IMR-90 (cell line): ENCODE measurements around the gene IFFO2. TPM values are rescaled to one million over a fixed set of nuclear protein-coding genes. Genes with fewer than 3 reads are reported as not detected.

ENCODE experiments used
- ATAC-seq: fragments of 200-7000 bp; cut with Tn5 transposase; 2 replicates; pipeline ENCODE4 v1.9.1; 2020; ENCODE audit warnings: low read depth, mild to moderate bottlenecking, moderate library complexity
- BruUV-seq: library from RNA; stranded (reverse); fragments of 400-500 nt; replicated peaks from 2 replicates; lab custom pipeline; 2021; lab: Mats Ljungman, UMichigan
- CTCF ChIA-PET: fragments of 300-600 bp; formaldehyde crosslinking; extraction: SDS; loops from one replicate; lab custom pipeline; 2021; ENCODE audit warnings: antibody characterized with exemption; lab: Yijun Ruan, JAX
- POLR2A ChIA-PET: fragments of 300-600 bp; sonication (Branson Sonifier 250); formaldehyde crosslinking; loops from one replicate; lab custom pipeline; 2022; ENCODE audit warnings: antibody characterized with exemption; ENCODE audit not compliant: unreplicated experiment; lab: Charles Lee
- DNase-seq: peaks from one replicate; pipeline ENCODE4 v3.0.0; 2013
- H2AFZ ChIP-seq: replicated peaks from 2 replicates; pipeline ENCODE3; 2013; ENCODE audit warnings: low read length, mild to moderate bottlenecking; ENCODE audit not compliant: poor library complexity
- H2AK5ac ChIP-seq: 2 replicates; pipeline ENCODE4 v1.6.1; 2013; ENCODE audit warnings: low read depth, low read length, inconsistent platforms
- H2AK9ac ChIP-seq: replicated peaks from 2 replicates; pipeline ENCODE3; 2013; ENCODE audit warnings: mild to moderate bottlenecking, low read depth, low read length, moderate library complexity; ENCODE audit not compliant: poor library complexity
- H2BK120ac ChIP-seq: 2 replicates; pipeline ENCODE4 v1.6.1; 2013; ENCODE audit warnings: low read depth, low read length, inconsistent platforms
- H2BK15ac ChIP-seq: 3 replicates; pipeline ENCODE4 v1.6.1; 2013; ENCODE audit warnings: low read depth, low read length, inconsistent platforms
- H2BK20ac ChIP-seq: 2 replicates; pipeline ENCODE4 v1.6.1; 2013; ENCODE audit warnings: low read depth, mild to moderate bottlenecking, inconsistent platforms, low read length, moderate library complexity
- H2BK5ac ChIP-seq: 2 replicates; pipeline ENCODE4 v1.6.1; 2013; ENCODE audit warnings: mild to moderate bottlenecking, low read depth, low read length, inconsistent platforms; ENCODE audit not compliant: poor library complexity, severe bottlenecking
- H3K14ac ChIP-seq: replicated peaks from 2 replicates; pipeline ENCODE4 v1.6.1; 2013; ENCODE audit warnings: low read depth, low read length, inconsistent platforms
- H3K18ac ChIP-seq: 2 replicates; pipeline ENCODE4 v1.6.1; 2013; ENCODE audit warnings: low read depth, low read length, control low read depth
- H3K23ac ChIP-seq: 2 replicates; pipeline ENCODE4 v1.6.1; 2013; ENCODE audit warnings: low read depth, low read length, inconsistent platforms
- H3K27ac ChIP-seq: 2 replicates; pipeline ENCODE4 v1.5.1; 2013; ENCODE audit warnings: mild to moderate bottlenecking, control low read depth, low read length; ENCODE audit not compliant: insufficient read depth
- H3K27me3 ChIP-seq: 2 replicates; pipeline ENCODE4 v1.6.1; 2013; ENCODE audit warnings: low read length; ENCODE audit not compliant: control insufficient read depth, insufficient read depth
- H3K36me3 ChIP-seq: 2 replicates; pipeline ENCODE4 v1.6.1; 2013; ENCODE audit warnings: low read length, mixed read lengths; ENCODE audit not compliant: control insufficient read depth, insufficient read depth
- H3K4ac ChIP-seq: 2 replicates; pipeline ENCODE4 v1.6.1; 2013; ENCODE audit warnings: low read depth, low read length, inconsistent platforms
- H3K4me1 ChIP-seq: 2 replicates; pipeline ENCODE4 v1.6.1; 2013; ENCODE audit warnings: low read length, mixed read lengths; ENCODE audit not compliant: control insufficient read depth, insufficient read depth
- H3K4me2 ChIP-seq: 2 replicates; pipeline ENCODE4 v1.6.1; 2013; ENCODE audit warnings: low read depth, mild to moderate bottlenecking, control low read depth, low read length, moderate library complexity
- H3K4me3 ChIP-seq: 2 replicates; pipeline ENCODE4 v1.5.1; 2013; ENCODE audit warnings: low read depth, mild to moderate bottlenecking, control low read depth, low read length, moderate library complexity; ENCODE audit not compliant: insufficient read depth
- H3K56ac ChIP-seq: 2 replicates; pipeline ENCODE4 v1.6.1; 2013; ENCODE audit warnings: low read length, inconsistent platforms; ENCODE audit not compliant: insufficient read depth; ENCODE audit errors: extremely low read depth
- H3K79me1 ChIP-seq, 2 experiments: 2 replicates each; pipeline ENCODE4 v1.6.1; 2013; ENCODE audit warnings: low read length in 2 of 2, inconsistent platforms in 1 of 2, low read depth in 1 of 2
- H3K9ac ChIP-seq: 2 replicates; pipeline ENCODE4 v1.6.1; 2013; ENCODE audit warnings: low read depth, low read length, control low read depth
- H3K9me1 ChIP-seq: 2 replicates; pipeline ENCODE4 v1.6.1; 2013; ENCODE audit warnings: low read length, inconsistent platforms; ENCODE audit not compliant: insufficient read depth
- H3K9me3 ChIP-seq: 2 replicates; pipeline ENCODE4 v1.6.1; 2013; ENCODE audit warnings: low read length; ENCODE audit not compliant: control insufficient read depth, insufficient read depth
- H4K20me1 ChIP-seq: 2 replicates; pipeline ENCODE4 v1.6.1; 2013; ENCODE audit warnings: low read length, inconsistent platforms; ENCODE audit not compliant: insufficient read depth
- H4K5ac ChIP-seq: 2 replicates; pipeline ENCODE4 v1.6.1; 2013; ENCODE audit warnings: mild to moderate bottlenecking, low read depth, low read length, control low read depth
- H4K8ac ChIP-seq, 2 experiments: 2 replicates each; pipeline ENCODE4 v1.6.1; 2013; ENCODE audit warnings: low read depth in 2 of 2, low read length in 2 of 2, control low read depth in 1 of 2, inconsistent platforms in 1 of 2
- H4K91ac ChIP-seq: 2 replicates; pipeline ENCODE4 v1.6.1; 2013; ENCODE audit warnings: low read depth, low read length, inconsistent platforms; ENCODE audit not compliant: insufficient read depth
- MAFK ChIP-seq: IDR thresholded peaks from 2 replicates; pipeline ENCODE4 v1.6.1; 2012; ENCODE audit warnings: low read depth, low read length, improper control_type of control experiment
- SMC3 ChIP-seq: fragments of 150-350 bp; IDR thresholded peaks from 2 replicates; pipeline ENCODE4 v1.6.1; 2016; ENCODE audit warnings: low read depth, mild to moderate bottlenecking, antibody characterized with exemption, low read length, moderate library complexity
- WGBS, 2 experiments: methylation state at CpG; one replicate each; pipeline versions ENCODE4 v1.1.5 to v1.1.7; 2013; ENCODE audit warnings: missing lambda C conversion rate in 2 of 2; ENCODE audit not compliant: insufficient read length in 1 of 2; ENCODE audit errors: extremely low coverage in 2 of 2; 5-methylcytosine and 5-hydroxymethylcytosine counted together
- dilution Hi-C: fragments of 300-500 bp; cut with HindIII; formaldehyde crosslinking; loops from one replicate; pipeline ENCODE4 v1.14.3; 2018; ENCODE audit warnings: low sequenced_read_pairs; ENCODE audit not compliant: unreplicated experiment
- in situ Hi-C: fragments of 300-500 bp; cut with MboI; formaldehyde crosslinking; loops from 3 replicates; pipeline ENCODE4 v1.14.3; 2019; ENCODE audit warnings: low sequenced_read_pairs, inconsistent platforms, mixed read lengths
- intact Hi-C: fragments of 100-400 bp; cut with micrococcal nuclease; formaldehyde crosslinking; loops from 2 replicates; pipeline ENCODE4 v1.10.0; 2022
- polyA plus RNA-seq, 3 experiments: library from polyadenylated mRNA; depleted of rRNA; stranded (reverse); fragments of >200 nt; gene quantifications; 2 replicates each; pipeline ENCODE4 v1.2.3, GENCODE V29; 2012; ENCODE audit warnings: low replicate concordance in 1 of 3
- total RNA-seq: library from RNA; depleted of rRNA; stranded (reverse); fragments of >200 nt; gene quantifications from 2 replicates; pipeline ENCODE4 v1.2.3, GENCODE V29; 2012
- TF ChIP-seq, protein P1 (sequence below): conservative IDR thresholded peaks from 2 replicates; pipeline ENCODE4 v1.5.1; 2012; ENCODE audit warnings: mild to moderate bottlenecking, low read depth, low read length, improper control_type of control experiment
- TF ChIP-seq, protein P2 (sequence below): fragments of 150-350 bp; IDR thresholded peaks from 2 replicates; pipeline ENCODE4 v1.6.1; 2017; ENCODE audit warnings: mild to moderate bottlenecking, antibody characterized with exemption, low read length, low read depth

The IFFO2 gene
- total and polyA plus RNA-seq, 2 of the 4 experiments (the other 2 are of a cell fraction): 14.5 to 18.2 TPM

DNA sequence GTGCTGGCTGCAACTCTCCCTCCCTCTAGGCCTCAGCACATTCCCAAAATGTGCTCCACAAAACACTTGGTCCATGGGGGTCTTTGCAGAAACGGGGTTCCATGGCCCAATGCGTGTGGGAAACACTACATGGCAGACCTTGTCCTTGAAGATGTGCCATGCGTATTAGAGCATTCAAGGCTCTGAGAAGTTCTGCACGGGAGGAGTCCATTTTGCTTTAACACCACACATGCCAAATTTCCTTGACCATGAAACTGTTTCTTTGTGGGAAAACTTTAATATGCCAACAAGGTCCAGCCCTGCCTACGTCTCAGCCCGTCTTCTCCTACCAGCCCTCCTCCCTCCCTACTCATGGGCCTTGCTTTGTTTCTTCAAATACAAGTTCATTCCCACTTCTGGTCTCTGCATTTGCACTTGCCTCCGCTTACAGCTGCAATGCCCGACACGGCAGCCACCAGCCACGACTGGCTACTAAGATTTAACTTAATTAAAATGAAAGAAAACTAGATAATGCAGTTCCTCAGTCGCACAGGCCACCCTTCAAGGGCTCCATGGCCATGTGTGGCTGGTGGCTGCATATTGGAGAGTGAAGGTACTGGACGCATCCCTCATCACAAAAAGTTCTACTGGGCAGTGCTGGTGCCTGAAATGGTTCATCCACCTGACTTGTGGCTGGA, 77.8 kb downstream of the IFFO2 start:
- POLR2A ChIA-PET: no interaction called here
- dilution Hi-C loops (no loop called here), in situ Hi-C loops (loop anchor here (10.0 kb wide), 1 partner anchor 284 kb away; no protein-coding TSS in a partner anchor)

More for the DNA sequence above, 77.8 kb downstream of the IFFO2 start:
- Histone ChIP-seq H3K14ac (no peak overlapping the region), H2BK20ac (no peak overlapping the region), H4K91ac (no peak overlapping the region), H3K79me1 (no peaks in the 10 kb centered on the region), H4K5ac (no peak overlapping the region), H2BK15ac (no peak overlapping the region), H3K9ac (no peak overlapping the region), H4K8ac (no peak overlapping the region), H3K36me3 (peaks cover 2% of the 10 kb centered on the region), H3K4me1 (no peaks in the 10 kb centered on the region), H3K27ac (no peak overlapping the region), H3K56ac (no peak overlapping the region), H2AK9ac (peak overlapping the region; percentile 28), H2AFZ (no peak overlapping the region), H3K4me3 (no peak overlapping the region), H4K20me1 (no peaks in the 10 kb centered on the region), H3K23ac (no peak overlapping the region), H3K27me3 (no peaks in the 10 kb centered on the region), H3K9me1 (no peaks in the 10 kb centered on the region), H2BK5ac (no peak overlapping the region), H3K9me3 (no peaks in the 10 kb centered on the region), H3K18ac (no peak overlapping the region), H2BK120ac (no peak overlapping the region), H3K4me2 (no peak overlapping the region), H3K4ac (no peak overlapping the region), H2AK5ac (no peak overlapping the region)
- 52% methylated on average over 3 of the region's 12 CpGs; no CpG with 5 or more reads in 1 of the 2 experiments for WGBS, 2 experiments
- ATAC-seq (no peak), DNase-seq (no peak)
- no TSS peak for BruUV-seq
- CTCF ChIA-PET: interaction anchor here (0.7 kb wide), 1 partner anchor 115 kb away, joined by 3 read pairs; no protein-coding TSS in a partner anchor
- TF ChIP-seq MAFK (no peak), SMC3 (no peak)
- TF ChIP-seq, protein P1, sequence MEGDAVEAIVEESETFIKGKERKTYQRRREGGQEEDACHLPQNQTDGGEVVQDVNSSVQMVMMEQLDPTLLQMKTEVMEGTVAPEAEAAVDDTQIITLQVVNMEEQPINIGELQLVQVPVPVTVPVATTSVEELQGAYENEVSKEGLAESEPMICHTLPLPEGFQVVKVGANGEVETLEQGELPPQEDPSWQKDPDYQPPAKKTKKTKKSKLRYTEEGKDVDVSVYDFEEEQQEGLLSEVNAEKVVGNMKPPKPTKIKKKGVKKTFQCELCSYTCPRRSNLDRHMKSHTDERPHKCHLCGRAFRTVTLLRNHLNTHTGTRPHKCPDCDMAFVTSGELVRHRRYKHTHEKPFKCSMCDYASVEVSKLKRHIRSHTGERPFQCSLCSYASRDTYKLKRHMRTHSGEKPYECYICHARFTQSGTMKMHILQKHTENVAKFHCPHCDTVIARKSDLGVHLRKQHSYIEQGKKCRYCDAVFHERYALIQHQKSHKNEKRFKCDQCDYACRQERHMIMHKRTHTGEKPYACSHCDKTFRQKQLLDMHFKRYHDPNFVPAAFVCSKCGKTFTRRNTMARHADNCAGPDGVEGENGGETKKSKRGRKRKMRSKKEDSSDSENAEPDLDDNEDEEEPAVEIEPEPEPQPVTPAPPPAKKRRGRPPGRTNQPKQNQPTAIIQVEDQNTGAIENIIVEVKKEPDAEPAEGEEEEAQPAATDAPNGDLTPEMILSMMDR: no peak
- TF ChIP-seq, protein P2, sequence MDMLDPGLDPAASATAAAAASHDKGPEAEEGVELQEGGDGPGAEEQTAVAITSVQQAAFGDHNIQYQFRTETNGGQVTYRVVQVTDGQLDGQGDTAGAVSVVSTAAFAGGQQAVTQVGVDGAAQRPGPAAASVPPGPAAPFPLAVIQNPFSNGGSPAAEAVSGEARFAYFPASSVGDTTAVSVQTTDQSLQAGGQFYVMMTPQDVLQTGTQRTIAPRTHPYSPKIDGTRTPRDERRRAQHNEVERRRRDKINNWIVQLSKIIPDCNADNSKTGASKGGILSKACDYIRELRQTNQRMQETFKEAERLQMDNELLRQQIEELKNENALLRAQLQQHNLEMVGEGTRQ: no peak
- intact Hi-C loops: no loop called here
